IMR-90 (cell line): Measurements from ENCODE around the gene NARF. TPM values are rescaled to one million over a fixed set of nuclear protein-coding genes. Genes with fewer than 3 reads are reported as not detected.

Source experiments
- ATAC-seq: fragments of 200-7000 bp; cut with Tn5 transposase; 2 replicates; pipeline ENCODE4 v1.9.1; 2020; ENCODE audit warnings: low read depth, mild to moderate bottlenecking, moderate library complexity
- BruUV-seq: library from RNA; stranded (reverse); fragments of 400-500 nt; replicated peaks from 2 replicates; lab custom pipeline; 2021; lab: Mats Ljungman, UMichigan
- CTCF ChIA-PET: fragments of 300-600 bp; formaldehyde crosslinking; extraction: SDS; loops from one replicate; lab custom pipeline; 2021; ENCODE audit warnings: antibody characterized with exemption; lab: Yijun Ruan, JAX
- POLR2A ChIA-PET: fragments of 300-600 bp; sonication (Branson Sonifier 250); formaldehyde crosslinking; loops from one replicate; lab custom pipeline; 2022; ENCODE audit warnings: antibody characterized with exemption; ENCODE audit not compliant: unreplicated experiment; lab: Charles Lee
- DNase-seq: peaks from one replicate; pipeline ENCODE4 v3.0.0; 2013
- H2AFZ ChIP-seq: replicated peaks from 2 replicates; pipeline ENCODE3; 2013; ENCODE audit warnings: low read length, mild to moderate bottlenecking; ENCODE audit not compliant: poor library complexity
- H2AK5ac ChIP-seq: 2 replicates; pipeline ENCODE4 v1.6.1; 2013; ENCODE audit warnings: low read depth, low read length, inconsistent platforms
- H2AK9ac ChIP-seq: replicated peaks from 2 replicates; pipeline ENCODE3; 2013; ENCODE audit warnings: mild to moderate bottlenecking, low read depth, low read length, moderate library complexity; ENCODE audit not compliant: poor library complexity
- H2BK120ac ChIP-seq: 2 replicates; pipeline ENCODE4 v1.6.1; 2013; ENCODE audit warnings: low read depth, low read length, inconsistent platforms
- H2BK15ac ChIP-seq: 3 replicates; pipeline ENCODE4 v1.6.1; 2013; ENCODE audit warnings: low read depth, low read length, inconsistent platforms
- H2BK20ac ChIP-seq: 2 replicates; pipeline ENCODE4 v1.6.1; 2013; ENCODE audit warnings: low read depth, mild to moderate bottlenecking, inconsistent platforms, low read length, moderate library complexity
- H2BK5ac ChIP-seq: 2 replicates; pipeline ENCODE4 v1.6.1; 2013; ENCODE audit warnings: mild to moderate bottlenecking, low read depth, low read length, inconsistent platforms; ENCODE audit not compliant: poor library complexity, severe bottlenecking
- H3K14ac ChIP-seq: replicated peaks from 2 replicates; pipeline ENCODE4 v1.6.1; 2013; ENCODE audit warnings: low read depth, low read length, inconsistent platforms
- H3K18ac ChIP-seq: 2 replicates; pipeline ENCODE4 v1.6.1; 2013; ENCODE audit warnings: low read depth, low read length, control low read depth
- H3K23ac ChIP-seq: 2 replicates; pipeline ENCODE4 v1.6.1; 2013; ENCODE audit warnings: low read depth, low read length, inconsistent platforms
- H3K27ac ChIP-seq: 2 replicates; pipeline ENCODE4 v1.5.1; 2013; ENCODE audit warnings: mild to moderate bottlenecking, control low read depth, low read length; ENCODE audit not compliant: insufficient read depth
- H3K27me3 ChIP-seq: 2 replicates; pipeline ENCODE4 v1.6.1; 2013; ENCODE audit warnings: low read length; ENCODE audit not compliant: control insufficient read depth, insufficient read depth
- H3K36me3 ChIP-seq: 2 replicates; pipeline ENCODE4 v1.6.1; 2013; ENCODE audit warnings: low read length, mixed read lengths; ENCODE audit not compliant: control insufficient read depth, insufficient read depth
- H3K4ac ChIP-seq: 2 replicates; pipeline ENCODE4 v1.6.1; 2013; ENCODE audit warnings: low read depth, low read length, inconsistent platforms
- H3K4me1 ChIP-seq: 2 replicates; pipeline ENCODE4 v1.6.1; 2013; ENCODE audit warnings: low read length, mixed read lengths; ENCODE audit not compliant: control insufficient read depth, insufficient read depth
- H3K4me2 ChIP-seq: 2 replicates; pipeline ENCODE4 v1.6.1; 2013; ENCODE audit warnings: low read depth, mild to moderate bottlenecking, control low read depth, low read length, moderate library complexity
- H3K4me3 ChIP-seq: 2 replicates; pipeline ENCODE4 v1.5.1; 2013; ENCODE audit warnings: low read depth, mild to moderate bottlenecking, control low read depth, low read length, moderate library complexity; ENCODE audit not compliant: insufficient read depth
- H3K56ac ChIP-seq: 2 replicates; pipeline ENCODE4 v1.6.1; 2013; ENCODE audit warnings: low read length, inconsistent platforms; ENCODE audit not compliant: insufficient read depth; ENCODE audit errors: extremely low read depth
- H3K79me1 ChIP-seq, 2 experiments: 2 replicates each; pipeline ENCODE4 v1.6.1; 2013; ENCODE audit warnings: low read length in 2 of 2, inconsistent platforms in 1 of 2, low read depth in 1 of 2
- H3K9ac ChIP-seq: 2 replicates; pipeline ENCODE4 v1.6.1; 2013; ENCODE audit warnings: low read depth, low read length, control low read depth
- H3K9me1 ChIP-seq: 2 replicates; pipeline ENCODE4 v1.6.1; 2013; ENCODE audit warnings: low read length, inconsistent platforms; ENCODE audit not compliant: insufficient read depth
- H3K9me3 ChIP-seq: 2 replicates; pipeline ENCODE4 v1.6.1; 2013; ENCODE audit warnings: low read length; ENCODE audit not compliant: control insufficient read depth, insufficient read depth
- H4K20me1 ChIP-seq: 2 replicates; pipeline ENCODE4 v1.6.1; 2013; ENCODE audit warnings: low read length, inconsistent platforms; ENCODE audit not compliant: insufficient read depth
- H4K5ac ChIP-seq: 2 replicates; pipeline ENCODE4 v1.6.1; 2013; ENCODE audit warnings: mild to moderate bottlenecking, low read depth, low read length, control low read depth
- H4K8ac ChIP-seq, 2 experiments: 2 replicates each; pipeline ENCODE4 v1.6.1; 2013; ENCODE audit warnings: low read depth in 2 of 2, low read length in 2 of 2, control low read depth in 1 of 2, inconsistent platforms in 1 of 2
- H4K91ac ChIP-seq: 2 replicates; pipeline ENCODE4 v1.6.1; 2013; ENCODE audit warnings: low read depth, low read length, inconsistent platforms; ENCODE audit not compliant: insufficient read depth
- POLR2A ChIP-seq: IDR thresholded peaks from 2 replicates; pipeline ENCODE4 v1.6.1; 2012; ENCODE audit warnings: mild to moderate bottlenecking, low read depth, low read length
- WGBS, 2 experiments: methylation state at CpG; one replicate each; pipeline versions ENCODE4 v1.1.5 to v1.1.7; 2013; ENCODE audit warnings: missing lambda C conversion rate in 2 of 2; ENCODE audit not compliant: insufficient read length in 1 of 2; ENCODE audit errors: extremely low coverage in 2 of 2; 5-methylcytosine and 5-hydroxymethylcytosine counted together
- dilution Hi-C: fragments of 300-500 bp; cut with HindIII; formaldehyde crosslinking; loops from one replicate; pipeline ENCODE4 v1.14.3; 2018; ENCODE audit warnings: low sequenced_read_pairs; ENCODE audit not compliant: unreplicated experiment
- in situ Hi-C: fragments of 300-500 bp; cut with MboI; formaldehyde crosslinking; loops from 3 replicates; pipeline ENCODE4 v1.14.3; 2019; ENCODE audit warnings: low sequenced_read_pairs, inconsistent platforms, mixed read lengths
- intact Hi-C: fragments of 100-400 bp; cut with micrococcal nuclease; formaldehyde crosslinking; loops from 2 replicates; pipeline ENCODE4 v1.10.0; 2022
- polyA plus RNA-seq, 3 experiments: library from polyadenylated mRNA; depleted of rRNA; stranded (reverse); fragments of >200 nt; gene quantifications; 2 replicates each; pipeline ENCODE4 v1.2.3, GENCODE V29; 2012; ENCODE audit warnings: low replicate concordance in 1 of 3
- total RNA-seq: library from RNA; depleted of rRNA; stranded (reverse); fragments of >200 nt; gene quantifications from 2 replicates; pipeline ENCODE4 v1.2.3, GENCODE V29; 2012

The NARF gene
- total and polyA plus RNA-seq, 2 of the 4 experiments (the other 2 are of a cell fraction), result 83.7 to 94.8 TPM

GRCh38 chr17:82483836-82484235 is 25.3 kb downstream of the NARF start:
- Histone ChIP-seq H3K27me3 (no peaks in the 10 kb centered on the region), H3K79me1 (no peaks in the 10 kb centered on the region), H2BK5ac (no peak overlapping the region), H3K23ac (no peak overlapping the region), H3K4me2 (no peak overlapping the region), H3K27ac (no peak overlapping the region), H2BK120ac (no peak overlapping the region), H3K56ac (no peak overlapping the region), H3K9me3 (no peaks in the 10 kb centered on the region), H3K18ac (no peak overlapping the region), H2AK5ac (no peak overlapping the region), H4K20me1 (no peaks in the 10 kb centered on the region; the same call in 1 of the 2 replicates), H2AFZ (no peak overlapping the region), H3K4ac (no peak overlapping the region), H3K36me3 (peaks cover 69% of the 10 kb centered on the region), H2BK15ac (no peak overlapping the region), H4K5ac (no peak overlapping the region), H4K91ac (no peak overlapping the region), H2AK9ac (no peak overlapping the region), H4K8ac (no peak overlapping the region), H3K4me1 (no peaks in the 10 kb centered on the region), H3K9ac (no peak overlapping the region), H3K9me1 (no peaks in the 10 kb centered on the region), H2BK20ac (no peak overlapping the region), H3K4me3 (no peak overlapping the region), H3K14ac (no peak overlapping the region)
- in situ Hi-C loops, result no loop called here
- BruUV-seq, result no TSS peak
- ATAC-seq (no peak), DNase-seq (no peak)
- ChIA-PET POLR2A (no interaction called here), CTCF (interaction anchor here (0.7 kb wide), 1 partner anchor 11 kb away, joined by 4 read pairs; no protein-coding TSS in a partner anchor)
- WGBS, 2 experiments, result 92% methylated on average over 6 of the region's 9 CpGs; no CpG with 5 or more reads in 1 of the 2 experiments
- intact Hi-C loops, result no loop called here
- no peak for TF ChIP-seq POLR2A
- dilution Hi-C loops, result no loop called here
